DND-41 (cell line): ENCODE data around the gene KIF13A.

Source experiments
- EZH2 ChIP-seq: IDR thresholded peaks from 3 replicates; pipeline ENCODE4 v1.6.1; 2012; ENCODE audit warnings: borderline replicate concordance, low read depth, mild to moderate bottlenecking, moderate library complexity, low read length, inconsistent platforms; ENCODE audit not compliant: severe bottlenecking
- TF ChIP-seq, protein P1 (sequence below): IDR thresholded peaks from 2 replicates; pipeline ENCODE4 v1.5.1; 2012; ENCODE audit warnings: borderline replicate concordance, low read length, moderate library complexity, mild to moderate bottlenecking; ENCODE audit not compliant: poor library complexity, severe bottlenecking; ENCODE audit errors: extremely low read depth

DNA sequence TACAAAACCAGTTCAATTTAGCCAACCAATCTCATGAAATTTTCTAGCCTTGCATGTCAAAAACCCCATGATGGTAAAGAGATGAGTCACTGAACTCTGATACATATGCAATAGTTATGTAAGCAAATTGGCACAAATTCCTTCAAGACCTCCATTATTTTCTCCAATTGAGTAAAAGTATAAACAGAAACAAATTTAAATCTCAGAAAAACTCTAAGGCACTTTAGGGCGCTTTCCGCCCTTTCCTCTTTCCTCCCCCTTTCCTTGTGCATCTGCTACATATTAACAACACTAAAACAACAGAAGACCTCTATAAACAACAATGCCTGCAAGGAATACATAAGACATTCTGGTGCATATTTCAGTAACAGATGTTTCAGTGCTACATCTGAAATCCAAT is 48.5 kb downstream of the KIF13A start:
- TF ChIP-seq, protein P1, sequence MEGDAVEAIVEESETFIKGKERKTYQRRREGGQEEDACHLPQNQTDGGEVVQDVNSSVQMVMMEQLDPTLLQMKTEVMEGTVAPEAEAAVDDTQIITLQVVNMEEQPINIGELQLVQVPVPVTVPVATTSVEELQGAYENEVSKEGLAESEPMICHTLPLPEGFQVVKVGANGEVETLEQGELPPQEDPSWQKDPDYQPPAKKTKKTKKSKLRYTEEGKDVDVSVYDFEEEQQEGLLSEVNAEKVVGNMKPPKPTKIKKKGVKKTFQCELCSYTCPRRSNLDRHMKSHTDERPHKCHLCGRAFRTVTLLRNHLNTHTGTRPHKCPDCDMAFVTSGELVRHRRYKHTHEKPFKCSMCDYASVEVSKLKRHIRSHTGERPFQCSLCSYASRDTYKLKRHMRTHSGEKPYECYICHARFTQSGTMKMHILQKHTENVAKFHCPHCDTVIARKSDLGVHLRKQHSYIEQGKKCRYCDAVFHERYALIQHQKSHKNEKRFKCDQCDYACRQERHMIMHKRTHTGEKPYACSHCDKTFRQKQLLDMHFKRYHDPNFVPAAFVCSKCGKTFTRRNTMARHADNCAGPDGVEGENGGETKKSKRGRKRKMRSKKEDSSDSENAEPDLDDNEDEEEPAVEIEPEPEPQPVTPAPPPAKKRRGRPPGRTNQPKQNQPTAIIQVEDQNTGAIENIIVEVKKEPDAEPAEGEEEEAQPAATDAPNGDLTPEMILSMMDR: no peak
- TF ChIP-seq EZH2: no peak
